ENCODE data around the gene FAHD2A.
"Not testable (repeated sequence)": the region's sequence is repeated elsewhere in the genome, so short reads cannot be mapped to it uniquely, and the experiment has no call there.

Gene FAHD2A

GRCh38 chr2:95388091-95388692 lies 14.3 kb upstream of the FAHD2A start:
- in situ Hi-C loops (cut with HindIII; ENCODE audit: low pct_ligation_motif_present, low pct_unique_long_range_greater_than_20kb, low sequenced_read_pairs), result no loop called here
- no peak for DNase-seq

- in situ Hi-C loops (cut with HindIII; ENCODE audit: low pct_ligation_motif_present, low pct_unique_long_range_greater_than_20kb, low sequenced_read_pairs), result no loop called here
- no peak for DNase-seq
These were observed 13.7 kb upstream of the FAHD2A start for GRCh38 chr2:95388856-95389244.

- DNase-seq, result peak; percentile 47
These were observed 13.0 kb upstream of the FAHD2A start for GRCh38 chr2:95389245-95390119.

DNA sequence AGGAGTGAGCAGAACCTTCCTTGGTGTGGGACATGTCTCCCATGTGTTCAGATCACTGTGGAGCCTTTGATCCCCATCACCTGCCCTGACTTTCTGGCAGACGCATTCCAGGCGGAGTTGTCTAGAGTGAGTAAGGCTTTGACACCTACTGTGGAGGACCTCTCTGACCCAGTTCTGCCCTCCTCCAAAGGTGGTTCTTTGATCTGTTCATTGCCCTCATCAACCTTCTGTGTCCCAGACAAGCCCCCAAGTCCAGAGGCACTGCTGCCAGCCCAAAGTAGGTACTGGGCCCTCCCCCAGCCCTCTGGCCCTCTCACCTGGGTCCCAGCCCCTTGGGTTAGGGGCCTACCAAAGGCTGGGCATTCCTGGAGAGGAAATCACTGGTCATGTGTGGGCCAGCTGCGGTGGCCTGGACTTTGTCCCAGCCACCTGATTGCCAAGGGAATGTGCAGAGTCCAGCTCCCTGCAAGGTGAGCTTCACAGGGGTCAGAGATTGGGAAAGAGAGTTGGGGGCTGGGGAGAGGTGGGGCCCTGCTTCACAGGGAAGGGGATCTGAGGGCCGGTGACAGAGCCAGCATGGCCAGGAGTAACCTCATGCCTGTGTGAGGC lies 12.1 kb upstream of the FAHD2A start:
- in situ Hi-C loops (cut with HindIII; ENCODE audit: low pct_ligation_motif_present, low pct_unique_long_range_greater_than_20kb, low sequenced_read_pairs), result no loop called here
- no peak for DNase-seq

More at GRCh38 chr2:95389245-95390119, 13.0 kb upstream of the FAHD2A start:
- in situ Hi-C loops (cut with HindIII; ENCODE audit: low pct_ligation_motif_present, low pct_unique_long_range_greater_than_20kb, low sequenced_read_pairs), result no loop called here

DNA sequence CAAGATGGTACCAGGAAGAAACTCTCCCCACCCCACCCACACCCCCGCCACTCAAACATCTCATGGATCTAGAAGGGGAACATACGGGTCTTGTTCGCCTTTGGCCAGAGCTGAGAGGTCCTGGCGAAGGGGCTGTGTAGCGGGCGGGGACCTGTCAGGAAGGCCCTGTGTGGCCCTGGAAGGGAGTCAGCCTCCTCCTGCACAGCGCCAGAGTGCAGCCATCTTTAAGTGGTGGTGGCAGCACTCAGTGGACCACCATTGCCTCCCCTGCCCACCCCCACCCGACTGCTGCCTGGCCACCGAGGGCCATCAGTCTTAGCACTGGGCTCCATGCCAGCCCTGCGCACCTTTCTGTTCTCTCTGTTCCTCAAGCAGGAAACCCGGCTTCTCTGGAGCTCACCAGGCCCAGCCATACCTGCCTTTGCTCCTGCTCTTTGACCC lies 11.6 kb upstream of the FAHD2A start:
- in situ Hi-C loops (cut with HindIII; ENCODE audit: low pct_ligation_motif_present, low pct_unique_long_range_greater_than_20kb, low sequenced_read_pairs), result no loop called here
- no peak for DNase-seq

DNA sequence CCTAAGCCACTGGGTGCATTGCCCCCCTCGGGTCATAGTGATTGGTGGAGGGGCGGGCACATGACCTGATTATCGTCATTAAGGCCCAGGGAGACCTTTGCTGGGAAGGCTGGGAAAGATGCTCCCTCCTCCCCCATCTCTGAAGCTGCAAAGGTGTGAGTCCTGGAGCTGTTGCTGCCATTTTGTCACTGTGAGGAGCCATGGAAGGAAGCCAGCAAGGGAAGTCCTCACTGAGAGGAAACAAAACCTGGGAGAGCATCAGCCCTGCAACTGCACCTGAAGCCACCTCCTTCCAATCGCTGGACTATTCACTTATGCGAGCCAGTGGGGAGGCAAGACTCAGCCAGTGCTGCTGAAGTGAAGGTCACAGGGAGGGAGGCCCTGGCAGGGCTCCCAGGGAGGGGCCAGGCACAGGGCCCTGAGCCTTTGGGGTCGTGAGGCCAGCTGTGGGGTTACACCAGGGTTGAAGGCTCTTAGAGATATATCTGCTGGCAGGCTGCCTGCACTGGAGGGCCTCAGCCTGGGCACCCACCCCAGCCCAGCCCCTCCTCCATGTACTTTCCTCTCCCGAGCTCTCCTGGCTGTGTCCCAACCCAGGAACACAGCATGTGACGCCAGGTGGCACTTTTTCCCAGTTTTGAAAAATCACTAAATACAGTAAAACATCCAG lies 10.7 kb upstream of the FAHD2A start:
- DNase-seq, result no peak
- in situ Hi-C loops (cut with HindIII; ENCODE audit: low pct_ligation_motif_present, low pct_unique_long_range_greater_than_20kb, low sequenced_read_pairs), result no loop called here

- in situ Hi-C loops (cut with HindIII; ENCODE audit: low pct_ligation_motif_present, low pct_unique_long_range_greater_than_20kb, low sequenced_read_pairs), result no loop called here
- DNase-seq, result no peak
These were observed 10.2 kb upstream of the FAHD2A start for GRCh38 chr2:95392320-95392719.

DNA sequence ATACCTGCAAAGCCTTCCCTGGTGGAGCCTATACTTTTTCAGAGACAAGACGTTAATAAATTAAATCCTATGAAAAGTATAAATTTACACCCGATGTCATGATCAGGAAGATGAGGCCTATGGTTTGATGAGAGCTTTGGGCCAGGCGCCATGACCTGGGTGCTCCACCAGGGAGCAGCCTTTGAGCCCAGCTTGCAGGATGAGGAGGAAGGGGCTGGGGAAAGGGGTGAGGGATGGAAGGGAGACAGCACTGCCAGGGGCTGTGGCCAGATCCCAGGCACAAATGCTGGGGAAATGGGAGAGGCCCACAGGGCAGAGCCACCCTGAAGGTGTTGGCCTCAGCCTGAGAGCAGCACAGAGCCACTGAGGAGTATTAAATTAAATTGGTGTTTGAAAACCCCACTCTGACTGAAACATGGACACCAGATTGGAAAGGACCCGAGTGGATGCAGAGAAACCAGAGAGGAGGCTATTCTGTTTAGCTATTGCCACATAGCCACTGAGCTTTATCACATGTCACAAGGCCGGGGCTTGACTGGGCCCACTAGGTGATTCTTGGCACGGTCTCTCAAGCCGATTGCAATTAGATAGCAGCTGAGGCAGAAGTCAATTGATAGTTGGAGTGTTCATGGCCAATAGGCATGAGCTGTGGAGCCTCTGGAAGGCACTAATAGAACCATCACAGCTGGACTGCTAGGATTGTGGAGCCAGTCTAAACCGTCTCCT lies 9.6 kb upstream of the FAHD2A start:
- DNase-seq, result no peak
- in situ Hi-C loops (cut with HindIII; ENCODE audit: low pct_ligation_motif_present, low pct_unique_long_range_greater_than_20kb, low sequenced_read_pairs), result no loop called here

DNA sequence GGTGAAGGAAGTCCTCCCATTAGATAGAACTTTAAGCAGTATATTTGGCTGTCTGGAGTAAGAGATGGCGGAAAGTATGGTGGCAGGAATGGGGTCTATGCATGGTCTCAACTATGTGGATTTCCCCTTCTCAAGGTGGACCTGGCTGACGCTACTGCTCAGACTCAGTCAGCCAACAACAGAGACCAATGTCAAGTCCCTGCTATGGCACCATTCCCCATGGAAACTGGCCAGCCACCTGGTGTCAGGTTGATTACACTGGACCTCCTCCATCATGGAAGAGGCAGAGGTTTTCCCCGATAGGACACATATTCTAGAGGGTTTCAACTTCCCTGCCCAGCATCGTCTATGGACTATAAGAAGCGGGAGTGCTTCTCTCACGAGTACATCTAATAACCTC lies 8.6 kb upstream of the FAHD2A start:
- in situ Hi-C loops (cut with HindIII; ENCODE audit: low pct_ligation_motif_present, low pct_unique_long_range_greater_than_20kb, low sequenced_read_pairs), result no loop called here
- DNase-seq, result no peak

- DNase-seq, result no peak
- in situ Hi-C loops (cut with HindIII; ENCODE audit: low pct_ligation_motif_present, low pct_unique_long_range_greater_than_20kb, low sequenced_read_pairs), result no loop called here
These were observed 3.4 kb upstream of the FAHD2A start for GRCh38 chr2:95399061-95399460.

DNA sequence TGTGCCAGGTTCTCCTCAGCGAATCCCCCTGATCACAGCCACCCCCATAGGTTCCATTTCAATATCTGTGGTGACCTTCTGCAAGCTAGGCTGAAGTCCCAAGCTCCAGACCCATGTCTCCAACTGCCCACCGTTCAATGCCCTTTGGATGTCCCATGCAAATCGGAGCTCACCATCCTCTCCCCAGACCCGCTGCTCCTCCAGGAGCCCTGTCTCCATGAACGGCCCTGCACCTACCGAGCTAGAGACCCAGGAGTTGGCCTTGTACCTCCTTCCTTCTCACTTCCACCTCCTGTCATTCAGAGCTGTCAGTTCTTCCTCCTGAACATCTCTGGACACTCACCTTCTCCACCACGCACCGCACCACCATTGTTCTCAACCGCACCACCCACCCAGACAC lies 1.0 kb upstream of the FAHD2A start:
- in situ Hi-C loops (cut with HindIII; ENCODE audit: low pct_ligation_motif_present, low pct_unique_long_range_greater_than_20kb, low sequenced_read_pairs), result no loop called here
- no peak for DNase-seq

DNA sequence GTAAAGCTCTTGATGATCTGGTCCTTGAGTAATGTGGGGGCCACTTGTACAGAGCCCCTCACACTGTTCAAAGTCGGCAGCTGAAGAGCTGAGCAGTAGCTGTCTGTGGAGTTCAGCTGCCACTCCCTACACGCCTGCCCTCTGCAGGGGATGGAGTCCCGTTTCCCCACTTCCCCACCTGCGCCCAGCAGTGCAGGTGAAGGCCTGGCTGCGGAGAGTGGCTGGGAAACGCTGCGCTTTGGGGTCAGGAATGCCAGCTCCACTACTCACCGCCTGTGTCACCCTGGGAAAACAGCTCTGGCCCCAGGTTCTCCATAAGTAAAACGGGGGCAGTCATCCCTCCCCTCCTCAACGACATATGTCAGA lies 521 bp upstream of the FAHD2A start:
- in situ Hi-C loops (cut with HindIII; ENCODE audit: low pct_ligation_motif_present, low pct_unique_long_range_greater_than_20kb, low sequenced_read_pairs); DNase-seq: not testable (repeated sequence)

DNA sequence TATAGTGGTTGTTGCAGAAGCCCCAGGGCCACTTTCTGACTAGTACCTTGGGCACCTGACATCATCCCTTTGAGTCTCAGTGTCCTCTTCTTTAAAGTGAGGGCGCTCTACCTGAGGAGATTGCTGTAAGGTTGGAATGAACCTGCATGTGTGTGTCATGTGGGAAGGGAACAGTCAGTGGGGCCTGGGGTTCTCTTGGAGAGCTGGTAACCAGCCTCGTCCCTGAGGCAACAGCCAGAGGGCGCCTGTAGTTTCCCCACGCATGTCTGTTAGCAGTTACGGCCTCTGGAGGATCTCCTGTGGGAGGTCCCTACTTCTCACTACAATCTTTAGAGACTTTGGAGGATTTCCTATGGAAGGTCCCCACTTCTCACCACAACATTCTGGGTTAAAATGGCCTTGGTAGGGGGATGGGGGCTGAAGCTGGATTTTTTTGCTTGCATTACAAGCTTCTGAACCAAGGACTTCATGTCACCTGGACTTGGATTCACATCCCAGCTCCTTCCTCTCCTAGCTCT lies 755 bp downstream of the FAHD2A start:
- DNase-seq, result peak; percentile 51
- in situ Hi-C loops (cut with HindIII; ENCODE audit: low pct_ligation_motif_present, low pct_unique_long_range_greater_than_20kb, low sequenced_read_pairs), result not testable (repeated sequence)

DNA sequence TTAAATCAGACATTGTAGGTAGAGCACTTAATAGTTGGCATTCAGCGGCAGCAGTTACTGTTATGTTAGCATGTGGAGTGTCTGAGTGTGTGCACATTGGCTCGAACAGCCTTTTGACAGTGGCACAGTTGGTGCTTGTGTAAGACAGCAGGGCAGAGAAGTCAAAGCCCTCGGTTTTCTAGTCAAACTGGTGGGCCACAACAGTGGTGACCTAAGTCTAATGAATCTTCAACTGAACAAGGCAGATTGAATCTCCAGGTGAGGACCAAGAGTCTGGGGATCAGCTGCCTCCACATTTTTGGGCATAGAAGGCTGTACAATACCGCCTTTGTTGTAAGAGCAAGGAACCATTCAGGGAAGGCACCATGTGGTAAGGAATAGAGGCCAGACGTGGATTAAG lies 1.3 kb downstream of the FAHD2A start:
- in situ Hi-C loops (cut with HindIII; ENCODE audit: low pct_ligation_motif_present, low pct_unique_long_range_greater_than_20kb, low sequenced_read_pairs); DNase-seq: not testable (repeated sequence)

GRCh38 chr2:95404676-95405075 lies 2.2 kb downstream of the FAHD2A start:
- in situ Hi-C loops (cut with HindIII; ENCODE audit: low pct_ligation_motif_present, low pct_unique_long_range_greater_than_20kb, low sequenced_read_pairs); DNase-seq: not testable (repeated sequence)

- DNase-seq; in situ Hi-C loops (cut with HindIII; ENCODE audit: low pct_ligation_motif_present, low pct_unique_long_range_greater_than_20kb, low sequenced_read_pairs): not testable (repeated sequence)
These were observed 8.7 kb downstream of the FAHD2A start for GRCh38 chr2:95411239-95411638.

- DNase-seq, result peak; percentile 71
- in situ Hi-C loops (cut with HindIII; ENCODE audit: low pct_ligation_motif_present, low pct_unique_long_range_greater_than_20kb, low sequenced_read_pairs), result not testable (repeated sequence)
These were observed 11.6 kb downstream of the FAHD2A start for GRCh38 chr2:95414015-95414594.

DNA sequence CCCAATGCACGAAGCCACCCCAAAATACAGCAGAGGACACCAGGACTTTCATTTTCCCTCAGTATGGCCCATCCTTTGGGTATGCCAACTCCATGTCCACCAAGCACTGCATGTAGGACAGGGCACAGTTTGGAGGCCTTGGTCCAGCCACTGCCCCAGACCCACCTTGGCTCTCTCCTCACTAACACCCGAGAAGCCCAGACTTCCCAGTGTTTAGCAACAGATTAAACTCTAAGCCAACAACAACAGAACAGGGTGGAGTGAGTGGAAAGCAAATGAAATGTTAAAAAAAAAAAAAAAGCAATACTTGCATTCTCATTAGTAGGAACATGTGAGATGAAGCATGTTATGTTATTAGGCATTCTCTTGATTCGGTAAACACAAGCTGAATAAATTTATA lies 12.6 kb downstream of the FAHD2A start:
- DNase-seq; in situ Hi-C loops (cut with HindIII; ENCODE audit: low pct_ligation_motif_present, low pct_unique_long_range_greater_than_20kb, low sequenced_read_pairs): not testable (repeated sequence)
